ENCODE data around the gene KRTAP4-11.
"Not testable (repeated sequence)": the region's sequence is repeated elsewhere in the genome, so short reads cannot be mapped to it uniquely, and the experiment has no call there.

Gene KRTAP4-11

GRCh38 chr17:41088760-41089352, 29.3 kb downstream of the KRTAP4-11 start:
- not testable (repeated sequence) for H3K4me1 ChIP-seq (ENCODE audit: control insufficient read depth in 2 of 2, insufficient read depth in 2 of 2, low read length in 2 of 2); H3K36me3 ChIP-seq (ENCODE audit: control insufficient read depth in 2 of 2, insufficient read depth in 2 of 2, low read length in 2 of 2); H3K9ac ChIP-seq (ENCODE audit: low read depth in 1 of 2, low read length in 2 of 2); H3K9me3 ChIP-seq (ENCODE audit: control insufficient read depth in 2 of 2, low read length in 2 of 2); H3K27ac ChIP-seq (ENCODE audit: low read depth in 2 of 2, low read length in 2 of 2); H3K4me3 ChIP-seq (ENCODE audit: low read length in 2 of 2); H3K27me3 ChIP-seq (ENCODE audit: control insufficient read depth in 2 of 2, insufficient read depth in 2 of 2, low read length in 2 of 2)

- H3K36me3 ChIP-seq (ENCODE audit: control insufficient read depth in 2 of 2, insufficient read depth in 2 of 2, low read length in 2 of 2); H3K9ac ChIP-seq (ENCODE audit: low read depth in 1 of 2, low read length in 2 of 2); H3K27me3 ChIP-seq (ENCODE audit: control insufficient read depth in 2 of 2, insufficient read depth in 2 of 2, low read length in 2 of 2); H3K4me3 ChIP-seq (ENCODE audit: low read length in 2 of 2); H3K9me3 ChIP-seq (ENCODE audit: control insufficient read depth in 2 of 2, low read length in 2 of 2); H3K27ac ChIP-seq (ENCODE audit: low read depth in 2 of 2, low read length in 2 of 2); H3K4me1 ChIP-seq (ENCODE audit: control insufficient read depth in 2 of 2, insufficient read depth in 2 of 2, low read length in 2 of 2): not testable (repeated sequence)
Measured at GRCh38 chr17:41084100-41084856, 33.9 kb downstream of the KRTAP4-11 start, which contains the start of gene KRTAP4-7. Gene KRTAP4-7, plus strand, starts transcription at chr17:41084150. Its CDS starts 57 bp downstream, at chr17:41084207.

- not testable (repeated sequence) for H3K9ac ChIP-seq (ENCODE audit: low read depth in 1 of 2, low read length in 2 of 2); H3K4me3 ChIP-seq (ENCODE audit: low read length in 2 of 2); H3K4me1 ChIP-seq (ENCODE audit: control insufficient read depth in 2 of 2, insufficient read depth in 2 of 2, low read length in 2 of 2); H3K27me3 ChIP-seq (ENCODE audit: control insufficient read depth in 2 of 2, insufficient read depth in 2 of 2, low read length in 2 of 2); H3K27ac ChIP-seq (ENCODE audit: low read depth in 2 of 2, low read length in 2 of 2); H3K36me3 ChIP-seq (ENCODE audit: control insufficient read depth in 2 of 2, insufficient read depth in 2 of 2, low read length in 2 of 2); H3K9me3 ChIP-seq (ENCODE audit: control insufficient read depth in 2 of 2, low read length in 2 of 2)
Measured at GRCh38 chr17:41083427-41083826, 34.7 kb downstream of the KRTAP4-11 start.

DNA sequence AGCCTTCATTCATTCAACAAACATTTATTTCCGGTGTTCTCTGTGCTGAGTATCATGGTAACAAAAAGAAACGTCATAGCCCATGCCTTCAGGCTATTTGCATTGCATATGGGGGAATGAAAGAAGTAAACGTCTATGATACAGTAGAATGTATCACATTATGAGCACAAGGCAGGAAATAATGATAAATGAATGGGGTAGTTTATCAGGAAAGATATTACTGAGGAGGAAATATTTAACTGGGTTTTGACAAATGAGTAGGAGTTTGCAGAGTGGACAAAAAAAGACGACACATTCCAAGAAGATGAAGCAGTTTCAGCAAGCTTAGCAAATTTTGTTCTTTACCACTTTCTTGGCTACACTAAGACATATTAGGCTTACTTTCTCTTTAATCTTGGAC, 35.5 kb downstream of the KRTAP4-11 start:
- Histone ChIP-seq H3K9ac (ENCODE audit: low read depth in 1 of 2, low read length in 2 of 2) (no peak overlapping the region), H3K27ac (ENCODE audit: low read depth in 2 of 2, low read length in 2 of 2) (no peak overlapping the region), H3K4me3 (ENCODE audit: low read length in 2 of 2) (no peak overlapping the region), H3K9me3 (ENCODE audit: control insufficient read depth in 2 of 2, low read length in 2 of 2) (no peaks in the 10 kb centered on the region), H3K36me3 (ENCODE audit: control insufficient read depth in 2 of 2, insufficient read depth in 2 of 2, low read length in 2 of 2) (no peaks in the 10 kb centered on the region), H3K27me3 (ENCODE audit: control insufficient read depth in 2 of 2, insufficient read depth in 2 of 2, low read length in 2 of 2) (peaks cover 0 to under 1% of the 10 kb centered on the region in 2 donors), H3K4me1 (ENCODE audit: control insufficient read depth in 2 of 2, insufficient read depth in 2 of 2, low read length in 2 of 2) (no peaks in the 10 kb centered on the region)

- no peak overlapping the region for H3K4me3 ChIP-seq (ENCODE audit: low read length in 2 of 2)
- H3K9ac ChIP-seq (ENCODE audit: low read depth in 1 of 2, low read length in 2 of 2): no peak overlapping the region
- no peaks in the 10 kb centered on the region for H3K9me3 ChIP-seq (ENCODE audit: control insufficient read depth in 2 of 2, low read length in 2 of 2)
- H3K4me1 ChIP-seq (ENCODE audit: control insufficient read depth in 2 of 2, insufficient read depth in 2 of 2, low read length in 2 of 2): no peaks in the 10 kb centered on the region
- peaks cover 3% of the 10 kb centered on the region in 2 donors for H3K27me3 ChIP-seq (ENCODE audit: control insufficient read depth in 2 of 2, insufficient read depth in 2 of 2, low read length in 2 of 2)
- H3K36me3 ChIP-seq (ENCODE audit: control insufficient read depth in 2 of 2, insufficient read depth in 2 of 2, low read length in 2 of 2): no peaks in the 10 kb centered on the region
- H3K27ac ChIP-seq (ENCODE audit: low read depth in 2 of 2, low read length in 2 of 2): no peak overlapping the region
Measured at GRCh38 chr17:41076788-41077187, 41.4 kb downstream of the KRTAP4-11 start.

DNA sequence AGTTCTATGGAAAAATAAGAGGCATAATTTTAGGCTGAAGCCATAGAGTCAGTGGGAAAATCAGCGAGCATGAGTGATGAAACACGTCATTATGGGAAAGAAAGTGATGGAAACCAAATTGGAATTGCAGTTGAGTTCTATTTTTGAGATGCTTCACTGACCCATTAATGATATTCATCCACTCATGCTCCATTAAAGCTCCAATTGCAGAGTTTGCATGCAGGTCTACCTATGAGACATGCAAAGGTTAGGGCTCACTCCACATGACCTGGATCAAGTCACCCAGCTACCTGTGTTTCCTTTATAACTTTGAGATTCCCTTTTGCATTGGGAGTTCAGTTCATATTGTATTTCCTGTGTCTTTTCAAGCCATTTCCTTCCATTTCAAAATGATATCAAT, 44.5 kb downstream of the KRTAP4-11 start:
- H3K27ac ChIP-seq (ENCODE audit: low read depth in 2 of 2, low read length in 2 of 2): no peak overlapping the region
- no peak overlapping the region for H3K9ac ChIP-seq (ENCODE audit: low read depth in 1 of 2, low read length in 2 of 2)
- H3K9me3 ChIP-seq (ENCODE audit: control insufficient read depth in 2 of 2, low read length in 2 of 2): no peaks in the 10 kb centered on the region
- no peaks in the 10 kb centered on the region for H3K4me1 ChIP-seq (ENCODE audit: control insufficient read depth in 2 of 2, insufficient read depth in 2 of 2, low read length in 2 of 2)
- peaks cover 3% of the 10 kb centered on the region in 2 donors for H3K27me3 ChIP-seq (ENCODE audit: control insufficient read depth in 2 of 2, insufficient read depth in 2 of 2, low read length in 2 of 2)
- H3K36me3 ChIP-seq (ENCODE audit: control insufficient read depth in 2 of 2, insufficient read depth in 2 of 2, low read length in 2 of 2): no peaks in the 10 kb centered on the region
- H3K4me3 ChIP-seq (ENCODE audit: low read length in 2 of 2): no peak overlapping the region

DNA sequence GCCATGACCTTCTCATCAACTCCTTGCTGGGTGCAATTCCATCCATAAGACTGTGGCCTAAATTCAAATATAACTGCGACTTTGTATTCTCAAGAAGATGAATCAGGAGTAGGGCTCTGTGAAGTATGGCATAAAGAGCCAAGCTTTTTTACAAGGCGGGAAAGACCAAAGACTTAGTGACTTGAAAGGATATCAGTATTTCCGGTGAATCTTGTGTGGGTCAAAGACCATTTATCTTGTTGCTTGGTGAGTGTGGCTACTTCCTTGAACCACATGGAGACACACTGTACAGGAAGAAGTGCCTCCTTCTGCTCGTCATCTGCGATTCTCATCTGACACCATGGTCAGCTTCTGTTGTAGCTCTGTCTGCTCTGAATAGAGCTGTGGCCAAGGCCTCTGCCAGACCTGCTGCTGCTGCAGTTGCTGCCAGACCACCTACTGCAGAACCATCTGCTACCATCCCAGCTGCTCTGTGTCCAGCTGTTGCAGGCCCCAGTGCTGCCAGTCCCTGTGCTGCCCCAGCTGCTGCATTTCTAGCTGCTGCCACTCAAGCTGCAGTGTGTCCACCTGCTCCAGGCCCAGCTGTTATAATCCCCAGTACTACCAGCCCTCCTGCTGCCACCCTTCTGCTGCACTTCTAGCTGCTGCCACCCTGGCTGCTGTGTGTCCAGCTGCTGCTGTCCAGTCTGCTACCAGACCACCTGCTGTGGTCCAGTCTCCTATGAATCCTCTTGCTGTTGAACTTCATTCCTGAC, 46.4 kb downstream of the KRTAP4-11 start:
- H3K4me1 ChIP-seq (ENCODE audit: control insufficient read depth in 2 of 2, insufficient read depth in 2 of 2, low read length in 2 of 2): no peaks in the 10 kb centered on the region
- no peak overlapping the region for H3K4me3 ChIP-seq (ENCODE audit: low read length in 2 of 2)
- no peaks in the 10 kb centered on the region for H3K9me3 ChIP-seq (ENCODE audit: control insufficient read depth in 2 of 2, low read length in 2 of 2)
- peaks cover 0 to 3% of the 10 kb centered on the region in 2 donors for H3K27me3 ChIP-seq (ENCODE audit: control insufficient read depth in 2 of 2, insufficient read depth in 2 of 2, low read length in 2 of 2)
- no peaks in the 10 kb centered on the region for H3K36me3 ChIP-seq (ENCODE audit: control insufficient read depth in 2 of 2, insufficient read depth in 2 of 2, low read length in 2 of 2)
- H3K9ac ChIP-seq (ENCODE audit: low read depth in 1 of 2, low read length in 2 of 2): no peak overlapping the region
- H3K27ac ChIP-seq (ENCODE audit: low read depth in 2 of 2, low read length in 2 of 2): no peak overlapping the region

DNA sequence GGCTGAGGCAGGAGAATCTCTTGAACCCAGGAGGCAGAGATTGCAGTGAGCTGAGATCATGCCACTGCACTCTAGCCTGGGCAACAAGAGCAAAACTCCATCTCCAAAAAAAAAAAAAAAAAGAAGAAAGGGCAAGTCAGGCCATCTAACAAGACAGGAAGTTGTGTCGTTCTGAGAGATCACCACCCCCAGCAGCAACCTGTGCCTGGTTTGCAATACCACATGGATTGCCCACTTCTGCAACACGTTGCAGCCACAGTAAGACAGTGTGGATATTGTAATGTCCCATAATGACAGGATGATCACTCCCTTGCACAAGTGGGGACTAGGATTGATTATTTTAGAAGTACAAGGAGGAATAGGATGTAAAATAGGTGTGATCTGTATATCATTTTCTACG, 49.1 kb downstream of the KRTAP4-11 start:
- no peak overlapping the region for H3K9ac ChIP-seq (ENCODE audit: low read depth in 1 of 2, low read length in 2 of 2)
- no peaks in the 10 kb centered on the region for H3K27me3 ChIP-seq (ENCODE audit: control insufficient read depth in 2 of 2, insufficient read depth in 2 of 2, low read length in 2 of 2)
- no peaks in the 10 kb centered on the region for H3K9me3 ChIP-seq (ENCODE audit: control insufficient read depth in 2 of 2, low read length in 2 of 2)
- H3K27ac ChIP-seq (ENCODE audit: low read depth in 2 of 2, low read length in 2 of 2): no peak overlapping the region
- H3K4me3 ChIP-seq (ENCODE audit: low read length in 2 of 2): no peak overlapping the region
- H3K36me3 ChIP-seq (ENCODE audit: control insufficient read depth in 2 of 2, insufficient read depth in 2 of 2, low read length in 2 of 2): no peaks in the 10 kb centered on the region
- H3K4me1 ChIP-seq (ENCODE audit: control insufficient read depth in 2 of 2, insufficient read depth in 2 of 2, low read length in 2 of 2): no peaks in the 10 kb centered on the region

- Histone ChIP-seq H3K9me3 (ENCODE audit: control insufficient read depth in 2 of 2, low read length in 2 of 2) (no peaks in the 10 kb centered on the region), H3K4me1 (ENCODE audit: control insufficient read depth in 2 of 2, insufficient read depth in 2 of 2, low read length in 2 of 2) (no peaks in the 10 kb centered on the region), H3K27me3 (ENCODE audit: control insufficient read depth in 2 of 2, insufficient read depth in 2 of 2, low read length in 2 of 2) (no peaks in the 10 kb centered on the region), H3K27ac (ENCODE audit: low read depth in 2 of 2, low read length in 2 of 2) (no peak overlapping the region), H3K36me3 (ENCODE audit: control insufficient read depth in 2 of 2, insufficient read depth in 2 of 2, low read length in 2 of 2) (no peaks in the 10 kb centered on the region), H3K4me3 (ENCODE audit: low read length in 2 of 2) (no peak overlapping the region), H3K9ac (ENCODE audit: low read depth in 1 of 2, low read length in 2 of 2) (no peak overlapping the region)
Measured at GRCh38 chr17:41067281-41067680, 50.9 kb downstream of the KRTAP4-11 start.

All from mucosa of rectum (tissue), 2 donors.